Activated naive CD4-positive, alpha-beta T cell treated with anti-CD3 and anti-CD28 coated beads, Interleukin-2, amount 10 ng/mL, durations not matched to agents 7 days and 5 days (primary cell): ENCODE measurements around the gene TMEM198.

Experiments used
- CTCF ChIA-PET: fragments of 350-600 bp; sonication (Branson Sonifier 250); formaldehyde crosslinking; loops from one replicate; lab custom pipeline; 2021; ENCODE audit warnings: antibody characterized with exemption; lab: Charles Lee
- DNase-seq: peaks from one replicate; pipeline ENCODE4 v3.0.0-alpha.2; 2020
- H3K27ac Mint-ChIP-seq: one replicate; pipeline ENCODE4 v1.8.0; 2021; ENCODE audit warnings: mild to moderate bottlenecking, moderate library complexity, mixed read lengths
- H3K27me3 Mint-ChIP-seq: one replicate; pipeline ENCODE4 v1.8.0; 2021; ENCODE audit warnings: mild to moderate bottlenecking, mixed read lengths
- H3K36me3 Mint-ChIP-seq: one replicate; pipeline ENCODE4 v1.8.0; 2021; ENCODE audit warnings: mixed read lengths
- H3K4me1 Mint-ChIP-seq: one replicate; pipeline ENCODE4 v1.8.0; 2021; ENCODE audit warnings: mixed read lengths
- H3K4me3 Mint-ChIP-seq: one replicate; pipeline ENCODE4 v1.8.0; 2021; ENCODE audit warnings: mild to moderate bottlenecking, moderate library complexity, mixed read lengths
- H3K9me3 Mint-ChIP-seq: one replicate; pipeline ENCODE4 v1.8.0; 2021; ENCODE audit warnings: mixed read lengths

Gene TMEM198

DNA sequence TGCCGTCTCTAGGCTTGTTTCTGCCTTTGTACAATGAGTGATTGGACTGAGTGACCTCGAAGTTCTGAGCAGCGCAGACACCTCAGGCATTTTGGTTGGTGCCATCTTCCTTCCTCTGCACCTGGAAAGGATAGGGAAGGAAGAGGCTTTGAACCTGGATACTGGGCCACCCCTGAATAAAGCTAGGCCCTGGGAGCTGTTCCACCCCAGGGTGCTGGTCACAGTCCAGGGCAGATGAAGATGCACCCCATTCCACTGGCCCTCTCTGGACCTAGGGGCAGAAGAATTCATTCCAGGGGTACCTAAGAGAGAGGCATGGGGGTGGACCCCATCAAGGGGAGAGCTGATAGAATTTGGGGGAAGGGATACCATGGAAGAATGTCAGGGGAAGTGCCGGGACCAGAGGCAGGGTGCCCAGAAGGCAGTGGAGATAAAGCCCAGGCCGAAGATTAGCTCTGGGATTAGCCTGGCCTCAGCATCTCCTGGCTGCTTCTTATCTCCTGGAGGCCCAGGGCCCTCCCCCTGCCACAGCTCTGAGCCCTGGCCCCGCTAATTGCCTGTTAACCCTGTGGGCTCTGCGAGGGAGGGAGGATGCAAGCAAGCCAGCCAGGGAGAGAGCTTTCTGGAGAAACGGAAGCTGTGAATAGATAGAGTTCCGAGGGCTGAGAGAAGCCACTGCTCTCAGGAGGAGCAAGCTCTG, 18.1 kb upstream of the TMEM198 start:
- H3K27ac Mint-ChIP-seq, result no peak overlapping the region
- DNase-seq, result no peak
- CTCF ChIA-PET, result interaction anchor here (0.6 to 10.9 kb wide), 7 partner anchors 16 to 123 kb away, joined by 3 to 131 read pairs (median 9); partner anchors contain the start of gene GMPPA
- H3K9me3 Mint-ChIP-seq, result no peaks in the 10 kb centered on the region
- no peak overlapping the region for H3K4me3 Mint-ChIP-seq
- peaks cover 2% of the 10 kb centered on the region for H3K4me1 Mint-ChIP-seq
- peaks cover 100% of the 10 kb centered on the region for H3K27me3 Mint-ChIP-seq
- H3K36me3 Mint-ChIP-seq, result no peaks in the 10 kb centered on the region

DNA sequence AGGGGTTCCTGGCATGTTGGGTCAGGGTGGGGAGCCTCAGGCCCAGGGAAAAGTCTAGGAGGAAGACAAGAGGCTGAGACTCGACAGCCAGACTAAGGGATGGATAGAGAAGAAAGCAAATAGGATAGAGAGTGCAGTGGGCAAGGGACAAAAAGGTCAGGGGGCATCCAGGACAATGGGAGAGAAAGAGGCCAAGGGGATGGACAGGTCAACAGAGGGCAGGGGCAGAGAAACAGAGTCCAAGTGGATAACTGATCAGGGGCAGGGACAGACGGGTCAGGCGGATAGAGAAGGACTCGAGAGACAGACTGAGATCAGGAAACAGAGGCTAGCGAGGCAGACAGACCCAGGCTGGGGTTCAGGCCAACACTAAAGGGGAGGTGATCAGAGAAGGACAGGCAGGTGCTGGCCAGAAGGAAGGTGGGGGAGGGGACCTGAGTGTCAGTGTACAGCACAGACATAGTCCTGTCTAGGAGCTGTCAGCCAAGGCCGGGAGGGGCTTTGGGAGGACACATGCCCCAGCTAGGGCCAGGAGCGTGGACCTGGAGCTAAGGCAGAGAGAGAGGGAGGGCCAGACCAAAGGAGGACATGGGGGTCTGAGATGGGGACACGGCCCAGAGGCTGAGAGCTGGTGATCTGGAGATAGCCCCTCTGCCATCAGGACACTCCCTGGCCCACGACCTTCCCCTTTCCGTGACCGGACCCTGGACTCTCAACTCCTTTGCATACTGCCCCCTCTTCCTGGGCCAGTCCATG, 17.3 kb upstream of the TMEM198 start:
- H3K27ac Mint-ChIP-seq, result no peak overlapping the region
- no peak for DNase-seq
- peaks cover 2% of the 10 kb centered on the region for H3K4me1 Mint-ChIP-seq
- H3K9me3 Mint-ChIP-seq, result no peaks in the 10 kb centered on the region
- H3K27me3 Mint-ChIP-seq, result peaks cover 99% of the 10 kb centered on the region
- no peak overlapping the region for H3K4me3 Mint-ChIP-seq
- H3K36me3 Mint-ChIP-seq, result no peaks in the 10 kb centered on the region
- CTCF ChIA-PET, result interaction anchor here (0.6 to 10.9 kb wide), 9 partner anchors 15 to 124 kb away, joined by 3 to 131 read pairs (median 5); partner anchors contain the start of gene GMPPA

DNA sequence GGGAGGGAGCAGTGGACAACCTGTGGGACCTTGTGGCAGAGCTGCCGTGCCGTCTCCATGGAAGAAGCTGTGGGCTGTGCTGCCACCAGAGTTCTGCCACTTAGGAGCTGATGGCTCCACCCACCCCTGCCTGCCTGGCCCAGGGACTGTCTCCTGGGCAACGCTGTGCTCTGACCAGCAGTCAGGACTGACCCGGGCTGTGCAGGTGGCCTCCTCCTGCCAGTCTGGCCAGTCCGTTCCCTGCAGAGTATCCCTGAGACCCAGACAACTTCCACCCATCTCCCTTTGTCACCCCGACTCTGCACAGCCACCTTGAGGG, 16.8 kb upstream of the TMEM198 start:
- Mint-ChIP-seq H3K27me3 (peaks cover 98% of the 10 kb centered on the region), H3K36me3 (no peaks in the 10 kb centered on the region), H3K4me1 (peaks cover under 1% of the 10 kb centered on the region), H3K9me3 (no peaks in the 10 kb centered on the region), H3K27ac (no peak overlapping the region), H3K4me3 (no peak overlapping the region)
- CTCF ChIA-PET, result interaction anchor here (1.3 to 10.9 kb wide), 5 partner anchors 14 to 125 kb away, joined by 4 to 131 read pairs (median 66); a partner anchor contains a TSS
- DNase-seq, result no peak

DNA sequence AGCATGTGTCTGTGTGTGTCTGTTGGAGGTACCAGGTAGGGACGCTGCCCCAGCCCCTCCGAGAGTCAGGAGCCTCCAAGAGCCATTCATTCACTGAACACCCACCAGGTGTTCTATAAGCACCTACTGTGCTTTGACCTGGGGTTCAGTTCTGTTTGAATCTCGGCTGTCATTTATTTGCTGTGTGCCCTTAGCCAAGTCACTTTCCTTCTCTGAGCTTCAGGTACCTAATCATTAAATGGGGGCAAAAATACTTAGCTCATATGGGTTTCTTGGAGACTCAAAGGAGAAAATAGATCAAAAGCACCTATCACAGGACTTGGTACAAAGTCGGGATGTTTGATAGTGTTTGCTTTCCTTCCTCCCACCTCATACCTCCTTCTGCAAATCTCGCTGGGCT, 16.4 kb upstream of the TMEM198 start:
- no peaks in the 10 kb centered on the region for H3K4me1 Mint-ChIP-seq
- DNase-seq, result no peak
- no peak overlapping the region for H3K4me3 Mint-ChIP-seq
- H3K36me3 Mint-ChIP-seq, result no peaks in the 10 kb centered on the region
- H3K9me3 Mint-ChIP-seq, result no peaks in the 10 kb centered on the region
- H3K27ac Mint-ChIP-seq, result no peak overlapping the region
- peaks cover 93% of the 10 kb centered on the region for H3K27me3 Mint-ChIP-seq
- CTCF ChIA-PET, result interaction anchor here (1.1 to 10.9 kb wide), 9 partner anchors 13 to 162 kb away, joined by 3 to 131 read pairs (median 5); partner anchors contain the start of gene GMPPA

DNA sequence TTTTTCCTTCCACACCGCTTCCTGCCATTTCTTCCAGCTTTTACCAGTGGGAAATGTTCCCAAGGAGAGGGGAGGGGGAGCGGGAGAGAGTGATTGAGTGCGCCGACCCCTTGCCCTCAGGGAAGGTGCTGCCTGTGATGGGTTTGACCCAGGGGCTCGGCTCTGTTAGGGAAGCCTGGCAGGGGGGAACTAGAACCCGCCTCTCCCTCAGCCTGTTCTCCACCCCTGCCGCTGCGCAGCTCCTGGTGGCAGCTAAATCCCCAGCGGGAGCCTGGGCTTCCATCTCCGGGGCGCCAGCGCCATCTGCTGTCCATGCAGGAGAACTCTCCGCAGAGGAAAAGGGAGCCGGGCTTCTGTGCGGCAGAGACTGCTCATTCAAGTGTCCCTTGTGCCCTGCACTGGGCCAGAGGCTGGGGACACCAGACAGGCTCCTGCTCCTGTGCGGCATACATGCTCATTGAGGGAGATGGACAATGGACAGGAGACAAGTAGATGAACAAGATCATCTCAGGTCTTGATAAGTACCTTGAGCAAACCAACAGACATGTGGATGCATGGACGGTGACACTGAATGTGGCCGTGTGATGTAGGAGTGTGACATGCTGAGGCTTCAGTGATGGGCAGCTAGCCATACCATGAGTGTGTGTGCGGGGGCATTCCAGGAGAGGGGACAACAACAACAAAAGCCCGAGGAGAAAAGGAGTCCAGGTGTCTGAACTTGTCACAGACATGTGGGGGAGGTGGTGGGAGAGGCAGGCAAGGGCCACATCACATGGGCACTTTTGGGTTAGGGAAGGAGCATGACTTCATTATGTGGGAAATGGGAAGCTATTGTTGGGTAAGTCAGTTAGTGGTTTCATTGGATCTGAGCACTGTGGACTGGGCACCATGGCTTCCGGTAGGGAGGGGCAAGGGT, 13.5 kb upstream of the TMEM198 start:
- Mint-ChIP-seq H3K9me3 (no peaks in the 10 kb centered on the region), H3K4me1 (no peaks in the 10 kb centered on the region), H3K27me3 (peaks cover 70% of the 10 kb centered on the region), H3K36me3 (no peaks in the 10 kb centered on the region), H3K27ac (no peak overlapping the region), H3K4me3 (no peak overlapping the region)
- CTCF ChIA-PET, result interaction anchor here (0.6 to 10.9 kb wide), 32 partner anchors 10 to 370 kb away, joined by 3 to 131 read pairs (median 6); partner anchors contain the start of genes CHPF, DES, GMPPA and TMEM198
- DNase-seq, result peak; percentile 88

DNA sequence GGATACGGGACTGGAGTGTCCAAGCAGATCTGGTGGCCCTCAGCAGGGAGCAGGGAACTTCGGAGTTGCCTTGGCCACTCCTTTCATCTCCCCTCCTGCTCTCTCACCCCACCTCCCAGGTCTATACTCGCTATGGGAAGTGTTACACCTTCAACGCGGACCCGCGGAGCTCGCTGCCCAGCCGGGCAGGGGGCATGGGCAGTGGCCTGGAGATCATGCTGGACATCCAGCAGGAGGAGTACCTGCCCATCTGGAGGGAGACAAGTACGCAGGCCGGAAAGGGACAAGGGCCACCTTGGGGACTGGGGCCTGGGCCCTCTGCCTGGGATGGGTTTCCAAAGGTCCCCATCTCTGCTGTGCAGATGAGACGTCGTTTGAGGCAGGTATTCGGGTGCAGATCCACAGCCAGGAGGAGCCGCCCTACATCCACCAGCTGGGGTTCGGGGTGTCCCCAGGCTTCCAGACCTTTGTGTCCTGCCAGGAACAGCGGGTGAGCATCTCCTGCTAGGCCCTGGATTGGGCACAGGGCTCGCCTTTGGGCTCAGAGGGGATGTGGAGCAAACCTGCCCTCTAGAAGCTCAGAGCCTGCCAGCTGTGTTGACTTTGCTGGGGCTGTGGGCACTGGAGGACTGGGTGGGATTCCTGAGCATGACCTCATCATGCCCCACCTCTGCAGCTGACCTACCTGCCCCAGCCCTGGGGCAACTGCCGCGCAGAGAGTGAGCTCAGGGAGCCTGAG, 12.0 kb upstream of the TMEM198 start:
- no peak for DNase-seq
- H3K9me3 Mint-ChIP-seq, result no peaks in the 10 kb centered on the region
- peaks cover 57% of the 10 kb centered on the region for H3K27me3 Mint-ChIP-seq
- no peaks in the 10 kb centered on the region for H3K36me3 Mint-ChIP-seq
- no peak overlapping the region for H3K4me3 Mint-ChIP-seq
- no peak overlapping the region for H3K27ac Mint-ChIP-seq
- CTCF ChIA-PET, result interaction anchor here (0.7 to 10.9 kb wide), 8 partner anchors 9 to 129 kb away, joined by 3 to 131 read pairs (median 15); a partner anchor contains a TSS
- H3K4me1 Mint-ChIP-seq, result no peaks in the 10 kb centered on the region

DNA sequence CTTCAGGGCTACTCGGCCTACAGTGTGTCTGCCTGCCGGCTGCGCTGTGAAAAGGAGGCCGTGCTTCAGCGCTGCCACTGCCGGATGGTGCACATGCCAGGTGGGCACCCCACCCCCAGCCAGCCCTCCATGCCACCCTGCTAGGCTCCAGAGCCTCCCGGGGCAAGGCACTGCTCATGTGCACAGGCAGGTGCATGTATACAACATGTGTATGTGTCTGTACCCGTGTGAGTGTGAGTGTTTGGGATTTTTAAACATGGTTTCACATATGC, 11.5 kb upstream of the TMEM198 start:
- DNase-seq, result no peak
- CTCF ChIA-PET, result interaction anchor here (0.7 to 10.9 kb wide), 4 partner anchors 9 to 130 kb away, joined by 4 to 131 read pairs (median 96); a partner anchor contains a TSS

DNA sequence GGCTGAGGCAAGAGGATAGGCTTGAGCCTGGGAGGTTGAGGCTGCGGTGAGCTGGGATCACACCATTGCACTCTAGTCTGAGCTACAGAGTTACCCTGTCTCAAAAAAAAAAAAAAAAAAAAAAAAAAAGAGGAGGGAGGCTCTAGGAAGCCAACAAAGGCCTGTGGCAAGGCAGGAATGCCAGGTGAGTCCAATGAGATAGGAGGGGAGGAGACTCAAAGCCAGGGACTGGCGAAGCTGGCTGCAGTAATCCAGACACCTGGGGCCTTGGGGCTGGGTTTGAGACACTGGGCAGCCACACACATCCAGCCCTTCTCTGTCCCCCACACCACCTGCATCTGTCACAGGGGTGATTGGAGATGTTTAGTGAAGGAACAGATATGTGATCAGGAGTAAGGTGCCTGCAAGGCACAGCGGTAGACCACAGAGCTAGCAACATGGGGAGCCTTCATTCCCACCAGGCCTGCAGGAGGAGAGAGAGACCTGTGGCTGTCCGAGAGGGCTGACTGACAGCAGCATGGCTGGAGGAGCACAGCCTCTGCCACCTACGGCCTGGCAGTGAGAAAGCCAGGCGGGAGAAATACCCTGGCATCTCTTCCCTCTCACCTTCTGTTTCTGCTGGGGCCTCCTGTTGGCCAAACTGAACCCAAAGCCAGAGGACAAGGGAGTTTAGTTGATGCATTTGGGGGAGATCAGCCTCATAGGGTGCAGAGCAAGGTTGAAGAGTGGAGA, 9.7 kb upstream of the TMEM198 start:
- no peak overlapping the region for H3K4me3 Mint-ChIP-seq
- no peaks in the 10 kb centered on the region for H3K4me1 Mint-ChIP-seq

More for the DNA sequence above, 11.5 kb upstream of the TMEM198 start:
- no peaks in the 10 kb centered on the region for H3K4me1 Mint-ChIP-seq
- no peak overlapping the region for H3K4me3 Mint-ChIP-seq
- no peak overlapping the region for H3K27ac Mint-ChIP-seq
- peaks cover 55% of the 10 kb centered on the region for H3K27me3 Mint-ChIP-seq
- H3K36me3 Mint-ChIP-seq, result no peaks in the 10 kb centered on the region
- H3K9me3 Mint-ChIP-seq, result no peaks in the 10 kb centered on the region

DNA sequence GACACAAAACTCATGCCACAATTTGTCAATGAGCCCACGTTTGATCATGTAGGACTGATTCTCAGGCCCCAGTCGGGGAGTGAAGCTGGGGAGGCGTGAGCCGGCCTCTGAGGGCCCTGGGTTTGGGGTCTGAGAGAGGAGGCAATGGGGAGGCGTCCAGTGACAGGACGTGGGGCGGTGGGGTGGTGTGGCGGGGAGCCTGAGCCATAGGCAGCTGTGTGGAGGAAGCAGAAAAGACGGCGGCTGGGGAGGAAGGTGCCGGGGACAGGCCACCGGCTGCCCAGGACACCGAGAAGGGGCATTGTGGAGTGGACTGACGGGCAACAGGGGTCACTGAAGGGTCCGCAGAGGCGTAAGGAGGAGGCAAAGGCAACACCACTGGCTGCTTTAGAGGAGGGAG, 7.4 kb upstream of the TMEM198 start:
- CTCF ChIA-PET, result no interaction called here
- peaks cover 4% of the 10 kb centered on the region for H3K36me3 Mint-ChIP-seq
- DNase-seq, result no peak
- peaks cover 15% of the 10 kb centered on the region for H3K27me3 Mint-ChIP-seq
- H3K9me3 Mint-ChIP-seq, result no peaks in the 10 kb centered on the region
- no peak overlapping the region for H3K27ac Mint-ChIP-seq
- peaks cover 1% of the 10 kb centered on the region for H3K4me1 Mint-ChIP-seq
- H3K4me3 Mint-ChIP-seq, result no peak overlapping the region

More for the DNA sequence above, 9.7 kb upstream of the TMEM198 start:
- H3K36me3 Mint-ChIP-seq, result peaks cover 2% of the 10 kb centered on the region
- no peak for DNase-seq
- peaks cover 37% of the 10 kb centered on the region for H3K27me3 Mint-ChIP-seq
- H3K9me3 Mint-ChIP-seq, result no peaks in the 10 kb centered on the region
- H3K27ac Mint-ChIP-seq, result no peak overlapping the region
- CTCF ChIA-PET, result interaction anchor here (0.8 to 10.9 kb wide), 5 partner anchors 38 to 132 kb away, joined by 3 to 126 read pairs (median 5); a partner anchor contains a TSS

DNA sequence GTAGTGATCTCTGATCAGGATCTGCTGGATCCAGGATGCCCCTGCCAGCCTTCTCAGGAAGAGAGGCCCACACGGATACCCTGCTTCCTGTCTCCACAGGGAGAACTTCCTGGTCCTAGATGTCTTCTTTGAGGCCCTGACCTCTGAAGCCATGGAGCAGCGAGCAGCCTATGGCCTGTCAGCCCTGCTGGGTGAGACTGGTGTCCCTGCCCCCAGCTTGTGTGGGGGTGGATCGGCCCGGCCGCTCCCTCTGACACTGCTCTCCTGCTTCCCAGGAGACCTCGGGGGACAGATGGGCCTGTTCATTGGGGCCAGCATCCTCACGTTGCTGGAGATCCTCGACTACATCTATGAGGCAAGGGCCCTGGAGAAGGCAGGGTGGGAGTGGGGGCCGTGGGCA, 6.9 kb upstream of the TMEM198 start:
- Mint-ChIP-seq H3K27me3 (peaks cover 10% of the 10 kb centered on the region), H3K36me3 (peaks cover 4% of the 10 kb centered on the region), H3K9me3 (no peaks in the 10 kb centered on the region), H3K4me1 (peaks cover 4% of the 10 kb centered on the region), H3K4me3 (no peak overlapping the region), H3K27ac (no peak overlapping the region)
- no peak for DNase-seq
- CTCF ChIA-PET, result no interaction called here

DNA sequence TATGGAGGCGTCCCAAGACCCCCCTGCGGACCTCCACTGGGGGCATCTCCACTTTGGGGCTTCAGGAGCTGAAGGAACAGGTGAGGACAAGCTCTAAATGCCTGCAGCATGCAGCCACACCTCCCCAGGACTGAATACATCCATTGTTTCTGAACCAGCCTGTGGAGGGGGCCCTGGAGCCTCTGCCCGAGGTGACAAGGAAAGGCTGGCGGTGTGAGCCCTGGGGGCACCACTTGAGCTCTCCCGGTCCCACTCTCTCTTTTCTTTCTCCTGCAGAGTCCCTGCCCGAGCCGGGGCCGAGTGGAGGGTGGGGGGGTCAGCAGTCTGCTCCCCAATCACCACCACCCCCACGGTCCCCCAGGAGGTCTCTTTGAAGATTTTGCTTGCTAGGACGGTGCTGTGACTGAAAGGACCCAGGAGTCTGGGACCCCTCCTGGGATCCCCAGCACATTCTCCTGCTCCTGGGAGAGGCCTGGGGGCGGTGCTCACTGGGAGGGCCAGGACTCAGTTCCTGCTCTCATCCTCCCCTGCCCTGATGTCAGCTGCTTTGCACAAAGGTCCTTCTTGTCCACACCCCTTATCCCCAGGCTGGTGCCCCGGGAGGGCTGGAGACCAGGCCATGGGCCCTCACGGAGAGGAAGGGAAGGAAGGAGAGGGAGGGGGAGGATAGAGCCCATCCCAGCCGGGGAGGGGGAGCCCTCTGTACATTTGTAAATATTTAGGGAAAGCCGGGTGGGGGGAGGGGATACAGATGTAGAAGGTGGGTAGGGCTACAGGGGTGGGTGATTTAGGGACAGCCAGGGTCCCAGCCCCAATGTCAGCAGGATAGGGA, 6.0 kb upstream of the TMEM198 start:
- Mint-ChIP-seq H3K27ac (no peak overlapping the region), H3K9me3 (no peaks in the 10 kb centered on the region), H3K4me1 (peaks cover 13% of the 10 kb centered on the region), H3K4me3 (no peak overlapping the region), H3K27me3 (peaks cover 8% of the 10 kb centered on the region), H3K36me3 (peaks cover 4% of the 10 kb centered on the region)
- no peak for DNase-seq
- CTCF ChIA-PET, result interaction anchor here (0.6 to 1.2 kb wide), 2 partner anchors 10 to 105 kb away, joined by 3 read pairs; no protein-coding TSS in a partner anchor

DNA sequence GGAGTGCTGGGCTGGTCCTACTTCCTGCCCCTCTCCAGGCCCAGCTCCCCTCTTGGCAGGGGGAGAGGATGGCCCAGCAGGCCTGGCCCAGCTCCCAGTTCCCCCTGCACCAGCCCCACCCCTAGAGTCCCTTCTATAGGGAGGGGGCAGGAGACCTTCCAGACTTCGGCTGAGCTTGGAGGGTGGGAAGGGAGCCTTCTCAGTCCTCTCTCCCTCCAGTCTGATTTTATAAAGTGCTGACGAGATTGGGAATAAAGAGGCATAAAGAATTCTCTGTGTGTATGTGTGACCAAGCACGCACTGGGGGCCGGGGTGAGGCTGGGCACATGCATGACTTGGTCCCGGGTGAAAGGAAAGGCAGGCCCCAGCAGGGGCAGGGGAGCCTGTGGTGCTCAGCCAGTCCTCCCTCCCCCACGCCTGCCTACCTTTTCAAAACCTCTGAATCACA, 5.3 kb upstream of the TMEM198 start:
- peaks cover 5% of the 10 kb centered on the region for H3K27me3 Mint-ChIP-seq
- no peak overlapping the region for H3K4me3 Mint-ChIP-seq
- H3K4me1 Mint-ChIP-seq, result peaks cover 14% of the 10 kb centered on the region
- no peaks in the 10 kb centered on the region for H3K9me3 Mint-ChIP-seq
- H3K36me3 Mint-ChIP-seq, result peaks cover 4% of the 10 kb centered on the region
- H3K27ac Mint-ChIP-seq, result no peak overlapping the region
- CTCF ChIA-PET, result interaction anchor here (1.2 to 3.9 kb wide), 5 partner anchors 10 to 150 kb away, joined by 3 to 35 read pairs (median 8); a partner anchor contains a TSS
- no peak for DNase-seq
